ENCODE measurements around the gene GAB2.
"Not testable (repeated sequence)": the region's sequence is repeated elsewhere in the genome, so short reads cannot be mapped to it uniquely, and the experiment has no call there.

Gene GAB2

GRCh38 chr11:78188286-78189173, 229.1 kb downstream of the GAB2 start, which contains the start of the genes KCTD21 and USP35:
KCTD21 (minus strand) TSS chr11:78188626; CDS start chr11:78174554, 14,072 bp downstream.
USP35 (plus strand) TSS chr11:78188919; CDS start chr11:78196246, 7,327 bp downstream.
- peaks cover 8% of the 10 kb centered on the region for H3K27me3 ChIP-seq (ENCODE audit: control insufficient read depth, insufficient read depth, low read length)
- peak within 1 kb of the TSS; percentile 86 for H3K4me3 ChIP-seq (ENCODE audit: low read depth, low read length)
- H3K9me3 ChIP-seq (ENCODE audit: control insufficient read depth, insufficient read depth, low read length): no peaks in the 10 kb centered on the region
- no peak within 1 kb of the TSS for H3K9ac ChIP-seq (ENCODE audit: low read depth, low read length)
- peaks cover 4% of the 10 kb centered on the region for H3K4me1 ChIP-seq (ENCODE audit: control insufficient read depth, insufficient read depth, low read length)
- no peaks in the 10 kb centered on the region for H3K36me3 ChIP-seq (ENCODE audit: control insufficient read depth, insufficient read depth, low read length)

- Histone ChIP-seq H3K4me1 (ENCODE audit: control insufficient read depth, insufficient read depth, low read length) (peaks cover 4% of the 10 kb centered on the region), H3K36me3 (ENCODE audit: control insufficient read depth, insufficient read depth, low read length) (no peaks in the 10 kb centered on the region), H3K27me3 (ENCODE audit: control insufficient read depth, insufficient read depth, low read length) (peaks cover 8% of the 10 kb centered on the region), H3K9ac (ENCODE audit: low read depth, low read length) (no peak overlapping the region), H3K4me3 (ENCODE audit: low read depth, low read length) (peak overlapping the region; percentile 84), H3K9me3 (ENCODE audit: control insufficient read depth, insufficient read depth, low read length) (no peaks in the 10 kb centered on the region)
Measured at GRCh38 chr11:78187366-78188285, 230.0 kb downstream of the GAB2 start.

- Histone ChIP-seq H3K9me3 (ENCODE audit: control insufficient read depth, insufficient read depth, low read length) (no peaks in the 10 kb centered on the region), H3K4me3 (ENCODE audit: low read depth, low read length) (no peak overlapping the region), H3K9ac (ENCODE audit: low read depth, low read length) (no peak overlapping the region), H3K36me3 (ENCODE audit: control insufficient read depth, insufficient read depth, low read length) (no peaks in the 10 kb centered on the region), H3K27me3 (ENCODE audit: control insufficient read depth, insufficient read depth, low read length) (no peaks in the 10 kb centered on the region), H3K4me1 (ENCODE audit: control insufficient read depth, insufficient read depth, low read length) (no peaks in the 10 kb centered on the region)
Measured at GRCh38 chr11:78181185-78181584, 236.4 kb downstream of the GAB2 start.

DNA sequence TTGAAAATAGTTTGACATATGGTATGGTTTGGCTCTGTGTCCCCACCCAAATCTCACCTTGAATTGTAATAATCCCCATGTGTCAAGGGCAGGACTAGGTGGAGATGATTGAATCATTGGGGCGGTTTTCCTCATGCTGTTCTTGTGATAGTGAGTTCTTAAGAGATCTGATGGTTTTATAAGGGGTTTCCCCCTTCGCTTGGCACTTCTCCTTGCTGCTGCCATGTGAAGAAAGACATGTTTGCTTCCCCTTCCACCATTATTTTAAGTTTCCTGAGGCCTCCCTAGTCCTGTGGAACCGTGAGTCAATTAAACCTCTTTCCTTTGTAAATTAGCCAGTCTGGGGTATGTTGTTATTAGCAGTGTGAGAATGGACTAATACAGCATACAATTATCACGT, 236.9 kb downstream of the GAB2 start:
- no peaks in the 10 kb centered on the region for H3K36me3 ChIP-seq (ENCODE audit: control insufficient read depth, insufficient read depth, low read length)
- no peak overlapping the region for H3K9ac ChIP-seq (ENCODE audit: low read depth, low read length)

DNA sequence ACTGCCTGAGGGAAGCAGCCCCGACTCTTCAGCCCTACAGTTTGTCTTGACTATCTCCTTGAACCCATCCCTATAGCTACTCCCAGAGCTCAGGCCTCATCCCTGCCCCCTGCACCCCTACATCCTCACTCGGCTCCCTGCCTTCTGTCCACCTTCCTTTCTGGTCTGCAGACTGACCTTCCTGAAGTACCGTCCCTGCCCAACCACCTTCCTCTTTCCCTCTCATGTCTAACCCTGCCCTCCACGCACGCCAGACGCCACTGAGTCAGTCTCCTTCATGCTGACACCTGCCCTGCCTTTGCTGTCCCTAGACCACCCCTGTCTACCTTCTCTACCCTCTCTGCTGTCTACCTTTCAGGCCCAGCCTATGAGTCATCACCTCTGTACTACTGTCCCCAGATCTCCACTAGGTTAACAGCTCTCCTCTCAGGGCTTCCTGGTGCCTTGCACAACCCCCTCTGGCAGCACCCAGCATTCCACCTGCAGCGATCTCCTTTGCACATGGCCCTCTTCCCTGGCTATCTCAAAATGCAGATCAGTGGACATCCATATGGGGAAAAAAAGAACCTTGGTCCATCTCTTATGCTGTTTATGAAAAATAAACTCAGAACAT, 238.1 kb downstream of the GAB2 start:
- no peaks in the 10 kb centered on the region for H3K27me3 ChIP-seq (ENCODE audit: control insufficient read depth, insufficient read depth, low read length)

More for the DNA sequence above, 236.9 kb downstream of the GAB2 start:
- Histone ChIP-seq H3K4me1 (ENCODE audit: control insufficient read depth, insufficient read depth, low read length) (no peaks in the 10 kb centered on the region), H3K4me3 (ENCODE audit: low read depth, low read length) (no peak overlapping the region), H3K9me3 (ENCODE audit: control insufficient read depth, insufficient read depth, low read length) (no peaks in the 10 kb centered on the region), H3K27me3 (ENCODE audit: control insufficient read depth, insufficient read depth, low read length) (no peaks in the 10 kb centered on the region)

DNA sequence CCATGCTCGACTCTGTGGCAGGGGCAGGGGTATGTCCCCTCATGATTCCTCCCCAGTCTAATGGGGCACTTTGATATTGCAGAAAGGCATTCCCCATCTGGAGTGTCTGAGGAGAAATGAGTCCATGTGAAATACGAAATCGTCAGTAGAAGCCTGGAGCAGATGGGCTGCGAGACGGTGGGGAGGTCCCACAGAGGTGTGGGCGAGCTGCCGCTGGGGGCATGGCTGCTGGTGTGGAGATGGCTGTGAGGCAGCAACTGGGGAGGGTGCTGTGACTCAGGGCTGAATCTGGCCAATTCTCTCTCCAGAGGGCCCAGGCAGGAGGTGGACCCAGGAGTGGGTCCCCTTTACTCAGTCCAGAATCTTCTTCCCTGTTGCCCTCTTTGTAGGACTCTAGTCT, 240.4 kb downstream of the GAB2 start:
- H3K9ac ChIP-seq (ENCODE audit: low read depth, low read length): no peak overlapping the region
- no peaks in the 10 kb centered on the region for H3K4me1 ChIP-seq (ENCODE audit: control insufficient read depth, insufficient read depth, low read length)
- no peaks in the 10 kb centered on the region for H3K9me3 ChIP-seq (ENCODE audit: control insufficient read depth, insufficient read depth, low read length)
- peaks cover 2% of the 10 kb centered on the region for H3K36me3 ChIP-seq (ENCODE audit: control insufficient read depth, insufficient read depth, low read length)
- no peaks in the 10 kb centered on the region for H3K27me3 ChIP-seq (ENCODE audit: control insufficient read depth, insufficient read depth, low read length)
- H3K4me3 ChIP-seq (ENCODE audit: low read depth, low read length): no peak overlapping the region

More for the DNA sequence above, 238.1 kb downstream of the GAB2 start:
- no peaks in the 10 kb centered on the region for H3K36me3 ChIP-seq (ENCODE audit: control insufficient read depth, insufficient read depth, low read length)
- H3K9ac ChIP-seq (ENCODE audit: low read depth, low read length): no peak overlapping the region
- H3K9me3 ChIP-seq (ENCODE audit: control insufficient read depth, insufficient read depth, low read length): no peaks in the 10 kb centered on the region
- H3K4me1 ChIP-seq (ENCODE audit: control insufficient read depth, insufficient read depth, low read length): no peaks in the 10 kb centered on the region
- H3K4me3 ChIP-seq (ENCODE audit: low read depth, low read length): no peak overlapping the region

DNA sequence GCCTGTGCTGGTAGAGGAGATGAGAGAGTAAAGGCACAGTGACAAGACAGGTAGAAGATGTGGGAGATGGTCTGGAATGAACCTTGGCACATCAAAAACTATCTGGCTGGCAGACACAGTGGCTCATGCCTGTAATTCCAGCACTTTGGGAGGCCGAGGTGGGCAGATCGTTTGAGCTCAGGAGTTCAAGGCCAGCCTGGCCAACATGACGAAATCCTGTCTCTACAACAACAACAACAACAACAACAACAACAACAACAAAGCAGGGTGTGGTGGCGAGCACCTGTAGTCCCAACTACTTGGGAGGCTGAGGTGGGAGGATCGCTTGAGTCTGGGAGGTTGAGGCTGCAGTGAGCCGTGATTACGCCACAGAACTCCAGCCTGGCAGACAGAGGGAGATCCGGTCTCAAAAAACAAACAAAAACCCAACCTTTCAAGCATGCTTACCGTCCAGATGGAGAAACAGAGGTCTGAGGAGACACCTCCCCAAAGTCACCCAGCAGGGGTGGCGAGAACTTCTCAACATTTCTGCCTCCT, 240.9 kb downstream of the GAB2 start:
- H3K4me1 ChIP-seq (ENCODE audit: control insufficient read depth, insufficient read depth, low read length): no peaks in the 10 kb centered on the region
- H3K9ac ChIP-seq (ENCODE audit: low read depth, low read length): no peak overlapping the region

DNA sequence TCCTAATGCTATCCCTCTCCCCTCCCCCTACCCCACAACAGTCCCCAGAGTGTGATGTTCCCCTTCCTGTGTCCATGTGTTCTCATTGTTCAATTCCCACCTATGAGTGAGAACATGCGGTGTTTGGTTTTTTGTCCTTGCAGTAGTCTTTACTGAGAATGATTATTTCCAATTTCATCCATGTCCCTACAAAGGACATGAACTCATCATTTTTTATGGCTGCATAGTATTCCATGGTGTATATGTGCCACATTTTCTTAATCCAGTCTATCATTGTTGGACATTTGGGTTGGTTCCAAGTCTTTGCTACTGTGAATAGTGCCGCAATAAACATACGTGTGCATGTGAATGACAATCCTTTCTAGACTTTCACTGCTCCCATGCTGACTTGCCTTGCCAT, 241.8 kb downstream of the GAB2 start:
- H3K9me3 ChIP-seq (ENCODE audit: control insufficient read depth, insufficient read depth, low read length); H3K27me3 ChIP-seq (ENCODE audit: control insufficient read depth, insufficient read depth, low read length); H3K9ac ChIP-seq (ENCODE audit: low read depth, low read length); H3K36me3 ChIP-seq (ENCODE audit: control insufficient read depth, insufficient read depth, low read length); H3K4me1 ChIP-seq (ENCODE audit: control insufficient read depth, insufficient read depth, low read length); H3K4me3 ChIP-seq (ENCODE audit: low read depth, low read length): not testable (repeated sequence)

More for the DNA sequence above, 240.9 kb downstream of the GAB2 start:
- no peaks in the 10 kb centered on the region for H3K27me3 ChIP-seq (ENCODE audit: control insufficient read depth, insufficient read depth, low read length)
- H3K36me3 ChIP-seq (ENCODE audit: control insufficient read depth, insufficient read depth, low read length): peaks cover 2% of the 10 kb centered on the region
- no peaks in the 10 kb centered on the region for H3K9me3 ChIP-seq (ENCODE audit: control insufficient read depth, insufficient read depth, low read length)
- no peak overlapping the region for H3K4me3 ChIP-seq (ENCODE audit: low read depth, low read length)

- peaks cover 2% of the 10 kb centered on the region for H3K36me3 ChIP-seq (ENCODE audit: control insufficient read depth, insufficient read depth, low read length)
- no peaks in the 10 kb centered on the region for H3K9me3 ChIP-seq (ENCODE audit: control insufficient read depth, insufficient read depth, low read length)
- H3K27me3 ChIP-seq (ENCODE audit: control insufficient read depth, insufficient read depth, low read length): no peaks in the 10 kb centered on the region
- no peak overlapping the region for H3K4me3 ChIP-seq (ENCODE audit: low read depth, low read length)
- no peaks in the 10 kb centered on the region for H3K4me1 ChIP-seq (ENCODE audit: control insufficient read depth, insufficient read depth, low read length)
- no peak overlapping the region for H3K9ac ChIP-seq (ENCODE audit: low read depth, low read length)
Measured at GRCh38 chr11:78171951-78172350, 245.7 kb downstream of the GAB2 start.

GRCh38 chr11:78170874-78171549, 246.6 kb downstream of the GAB2 start:
- no peak overlapping the region for H3K9ac ChIP-seq (ENCODE audit: low read depth, low read length)
- peaks cover 2% of the 10 kb centered on the region for H3K36me3 ChIP-seq (ENCODE audit: control insufficient read depth, insufficient read depth, low read length)
- no peaks in the 10 kb centered on the region for H3K9me3 ChIP-seq (ENCODE audit: control insufficient read depth, insufficient read depth, low read length)
- H3K27me3 ChIP-seq (ENCODE audit: control insufficient read depth, insufficient read depth, low read length): no peaks in the 10 kb centered on the region
- no peak overlapping the region for H3K4me3 ChIP-seq (ENCODE audit: low read depth, low read length)
- H3K4me1 ChIP-seq (ENCODE audit: control insufficient read depth, insufficient read depth, low read length): no peaks in the 10 kb centered on the region

DNA sequence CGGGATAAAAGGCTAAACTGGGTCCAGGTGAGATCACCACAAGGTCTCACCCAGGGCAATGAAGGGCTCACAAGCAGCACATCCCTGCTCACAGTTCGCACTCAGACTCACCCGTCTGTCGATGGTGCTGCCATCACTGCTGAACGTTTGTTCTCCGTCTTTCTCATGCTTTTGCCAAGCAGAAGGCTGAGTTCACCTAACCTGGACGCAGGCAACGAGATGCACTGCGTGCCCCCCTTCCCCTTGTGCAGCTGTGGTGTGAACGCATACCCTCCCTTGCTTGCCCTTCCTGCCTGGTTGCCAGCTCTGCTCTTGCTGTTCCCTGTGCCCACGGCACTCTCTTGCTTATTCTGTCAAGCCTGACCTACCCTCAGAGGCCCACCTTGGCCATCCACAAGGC, 247.2 kb downstream of the GAB2 start:
- Histone ChIP-seq H3K36me3 (ENCODE audit: control insufficient read depth, insufficient read depth, low read length) (peaks cover 2% of the 10 kb centered on the region), H3K27me3 (ENCODE audit: control insufficient read depth, insufficient read depth, low read length) (no peaks in the 10 kb centered on the region), H3K4me1 (ENCODE audit: control insufficient read depth, insufficient read depth, low read length) (no peaks in the 10 kb centered on the region), H3K9me3 (ENCODE audit: control insufficient read depth, insufficient read depth, low read length) (no peaks in the 10 kb centered on the region), H3K9ac (ENCODE audit: low read depth, low read length) (no peak overlapping the region), H3K4me3 (ENCODE audit: low read depth, low read length) (no peak overlapping the region)

All from iPS-15b (cell line).